ENCODE results near the gene ELOB. TPM values are rescaled to one million over a fixed set of nuclear protein-coding genes. Genes with fewer than 3 reads are reported as not detected.

Gene ELOB
- total and polyA plus RNA-seq, 2 donors (not counting 1 experiment from before 2014, with no cell fraction given) = 124 to 436 TPM

DNA sequence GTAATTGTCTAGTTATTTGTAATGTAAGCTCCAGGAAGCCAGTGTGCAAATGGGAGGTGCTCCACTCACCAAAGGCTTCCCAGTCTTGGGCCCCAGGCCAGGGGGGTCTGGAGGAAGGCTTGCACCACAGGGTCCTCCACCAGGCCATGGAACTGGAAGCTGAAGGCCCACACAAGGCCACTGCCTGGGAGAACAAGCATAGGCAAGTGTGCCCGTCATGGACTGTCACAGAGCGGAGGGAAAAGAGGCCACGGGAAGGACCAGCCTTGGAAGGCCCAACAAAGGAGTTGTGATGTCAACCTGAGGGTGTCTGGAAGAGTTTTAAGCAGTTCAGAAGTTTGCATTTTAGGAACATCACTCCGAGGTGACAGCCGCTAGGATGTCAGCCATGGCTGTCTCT is 27.6 kb downstream of the ELOB start:
- no peaks in the 10 kb centered on the region for H3K4me1 ChIP-seq (ENCODE audit: control insufficient read depth, extremely low read depth, insufficient read depth, low read length)
- TF ChIP-seq EZH2 (IDR thresholded peaks at IDR 0.05; ENCODE audit: low read length, missing control alignments) = no peak
- TF ChIP-seq, protein P1, sequence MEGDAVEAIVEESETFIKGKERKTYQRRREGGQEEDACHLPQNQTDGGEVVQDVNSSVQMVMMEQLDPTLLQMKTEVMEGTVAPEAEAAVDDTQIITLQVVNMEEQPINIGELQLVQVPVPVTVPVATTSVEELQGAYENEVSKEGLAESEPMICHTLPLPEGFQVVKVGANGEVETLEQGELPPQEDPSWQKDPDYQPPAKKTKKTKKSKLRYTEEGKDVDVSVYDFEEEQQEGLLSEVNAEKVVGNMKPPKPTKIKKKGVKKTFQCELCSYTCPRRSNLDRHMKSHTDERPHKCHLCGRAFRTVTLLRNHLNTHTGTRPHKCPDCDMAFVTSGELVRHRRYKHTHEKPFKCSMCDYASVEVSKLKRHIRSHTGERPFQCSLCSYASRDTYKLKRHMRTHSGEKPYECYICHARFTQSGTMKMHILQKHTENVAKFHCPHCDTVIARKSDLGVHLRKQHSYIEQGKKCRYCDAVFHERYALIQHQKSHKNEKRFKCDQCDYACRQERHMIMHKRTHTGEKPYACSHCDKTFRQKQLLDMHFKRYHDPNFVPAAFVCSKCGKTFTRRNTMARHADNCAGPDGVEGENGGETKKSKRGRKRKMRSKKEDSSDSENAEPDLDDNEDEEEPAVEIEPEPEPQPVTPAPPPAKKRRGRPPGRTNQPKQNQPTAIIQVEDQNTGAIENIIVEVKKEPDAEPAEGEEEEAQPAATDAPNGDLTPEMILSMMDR (conservative IDR thresholded peaks at IDR 0.05 in 1 of 2, IDR thresholded peaks at IDR 0.05 in 1 of 2; ENCODE audit: low read depth in 1 of 2, low read length in 2 of 2) = no peak
- H3K9me3 ChIP-seq (ENCODE audit: control insufficient read depth, insufficient read depth, low read depth, low read length) = no peaks in the 10 kb centered on the region
- no peak overlapping the region for H2AFZ ChIP-seq (ENCODE audit: low read length)
- no peaks in the 10 kb centered on the region for H3K36me3 ChIP-seq (ENCODE audit: control insufficient read depth, insufficient read depth, low read length)
- H3K79me2 ChIP-seq (ENCODE audit: control insufficient read depth, insufficient read depth, low read length) = peaks cover 16% of the 10 kb centered on the region
- H3K4me2 ChIP-seq (ENCODE audit: extremely low read depth, insufficient read depth, low read length) = no peak overlapping the region
- no peak overlapping the region for H3K9ac ChIP-seq (ENCODE audit: insufficient read depth, low read length)
- H3K4me3 ChIP-seq (replicated peaks in 1 of 4; ENCODE audit: control extremely low read depth in 1 of 4, insufficient read depth in 1 of 4, low read depth in 3 of 4, low read length in 4 of 4) = no peak overlapping the region
- H3K27me3 ChIP-seq (ENCODE audit: control insufficient read depth, insufficient read depth, low read length) = no peaks in the 10 kb centered on the region
- peaks cover 2% of the 10 kb centered on the region for H4K20me1 ChIP-seq (ENCODE audit: control insufficient read depth, extremely low read depth, insufficient read depth, low read length)
- H3K27ac ChIP-seq (ENCODE audit: insufficient read depth, low read length) = no peak overlapping the region
- DNase-seq (ENCODE audit: low read depth in 2 of 2) = no peak

DNA sequence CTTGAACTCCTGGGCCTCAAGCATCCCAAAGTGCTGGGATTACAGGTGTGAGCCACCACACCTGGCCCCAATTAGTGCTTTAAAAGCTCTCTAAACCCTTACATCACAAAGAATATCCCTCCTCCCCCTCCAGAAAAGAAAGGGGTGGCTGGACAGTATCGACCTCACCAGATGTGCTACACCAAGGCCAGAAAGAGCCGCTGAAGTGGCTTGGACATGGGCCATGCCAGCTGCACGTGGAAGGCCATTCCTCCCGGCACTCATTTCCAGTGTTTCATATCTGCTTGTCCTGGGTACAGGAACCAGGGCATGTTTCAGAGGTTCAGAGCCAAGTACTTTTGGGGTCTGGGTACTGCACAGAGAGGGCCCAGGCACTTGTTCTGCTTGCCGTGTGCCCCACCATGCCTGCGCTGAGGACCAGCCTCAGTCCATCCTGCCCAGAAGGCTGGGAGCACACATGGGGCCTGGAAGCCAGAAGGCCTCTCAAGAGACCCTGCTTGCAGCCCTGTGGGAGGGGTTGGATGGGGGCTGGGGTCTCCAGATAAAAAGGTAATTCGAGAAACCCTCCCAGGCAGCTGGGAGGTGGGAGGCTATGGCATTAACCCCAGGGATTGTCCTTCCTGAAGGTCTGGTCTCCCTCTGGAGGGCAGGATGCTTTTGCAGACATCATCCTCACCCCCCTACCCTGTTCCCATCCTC is 28.2 kb downstream of the ELOB start:
- no peak overlapping the region for H3K4me2 ChIP-seq (ENCODE audit: extremely low read depth, insufficient read depth, low read length)
- H3K4me3 ChIP-seq (replicated peaks in 1 of 4; ENCODE audit: control extremely low read depth in 1 of 4, insufficient read depth in 1 of 4, low read depth in 3 of 4, low read length in 4 of 4) = no peak overlapping the region
- H3K79me2 ChIP-seq (ENCODE audit: control insufficient read depth, insufficient read depth, low read length) = peaks cover 10% of the 10 kb centered on the region
- TF ChIP-seq, protein P1 (conservative IDR thresholded peaks at IDR 0.05 in 1 of 2, IDR thresholded peaks at IDR 0.05 in 1 of 2; ENCODE audit: low read depth in 1 of 2, low read length in 2 of 2) = no peak
- TF ChIP-seq EZH2 (IDR thresholded peaks at IDR 0.05; ENCODE audit: low read length, missing control alignments) = no peak
- H3K27me3 ChIP-seq (ENCODE audit: control insufficient read depth, insufficient read depth, low read length) = no peaks in the 10 kb centered on the region
- H4K20me1 ChIP-seq (ENCODE audit: control insufficient read depth, extremely low read depth, insufficient read depth, low read length) = no peaks in the 10 kb centered on the region
- H3K4me1 ChIP-seq (ENCODE audit: control insufficient read depth, extremely low read depth, insufficient read depth, low read length) = no peaks in the 10 kb centered on the region
- H2AFZ ChIP-seq (ENCODE audit: low read length) = no peak overlapping the region
- H3K36me3 ChIP-seq (ENCODE audit: control insufficient read depth, insufficient read depth, low read length) = no peaks in the 10 kb centered on the region
- H3K27ac ChIP-seq (ENCODE audit: insufficient read depth, low read length) = no peak overlapping the region
- H3K9ac ChIP-seq (ENCODE audit: insufficient read depth, low read length) = no peak overlapping the region
- DNase-seq (ENCODE audit: low read depth in 2 of 2) = no peak
- no peaks in the 10 kb centered on the region for H3K9me3 ChIP-seq (ENCODE audit: control insufficient read depth, insufficient read depth, low read depth, low read length)

DNA sequence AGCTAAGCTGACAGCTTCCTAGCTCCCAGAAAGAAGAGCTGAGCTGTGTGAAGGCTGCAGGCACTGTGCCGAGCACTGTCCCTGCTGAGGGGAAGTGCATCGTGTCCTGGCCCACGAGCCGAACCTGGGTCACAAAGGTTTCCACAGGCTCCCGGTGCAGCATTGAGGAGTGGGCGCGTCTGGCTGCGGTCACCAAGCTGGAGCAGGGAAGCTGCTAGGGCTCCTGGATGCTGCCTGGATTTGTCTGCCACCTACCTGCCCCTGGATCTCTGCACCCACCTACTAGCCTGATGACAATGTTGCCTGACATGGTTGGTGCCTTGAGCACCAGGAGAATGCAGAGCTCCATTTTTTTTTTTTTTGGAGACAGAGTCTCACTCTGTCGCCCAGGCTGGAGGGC is 31.1 kb downstream of the ELOB start:
- no peaks in the 10 kb centered on the region for H3K27me3 ChIP-seq (ENCODE audit: control insufficient read depth, insufficient read depth, low read length)
- H3K4me2 ChIP-seq (ENCODE audit: extremely low read depth, insufficient read depth, low read length) = no peak overlapping the region
- H3K36me3 ChIP-seq (ENCODE audit: control insufficient read depth, insufficient read depth, low read length) = no peaks in the 10 kb centered on the region
- H3K27ac ChIP-seq (ENCODE audit: insufficient read depth, low read length) = no peak overlapping the region
- DNase-seq (ENCODE audit: low read depth in 2 of 2) = no peak
- no peak overlapping the region for H3K9ac ChIP-seq (ENCODE audit: insufficient read depth, low read length)
- TF ChIP-seq, protein P1 (conservative IDR thresholded peaks at IDR 0.05 in 1 of 2, IDR thresholded peaks at IDR 0.05 in 1 of 2; ENCODE audit: low read depth in 1 of 2, low read length in 2 of 2) = no peak
- TF ChIP-seq EZH2 (IDR thresholded peaks at IDR 0.05; ENCODE audit: low read length, missing control alignments) = no peak
- H3K9me3 ChIP-seq (ENCODE audit: control insufficient read depth, insufficient read depth, low read depth, low read length) = no peaks in the 10 kb centered on the region
- H3K4me1 ChIP-seq (ENCODE audit: control insufficient read depth, extremely low read depth, insufficient read depth, low read length) = no peaks in the 10 kb centered on the region
- H3K4me3 ChIP-seq (replicated peaks in 1 of 4; ENCODE audit: control extremely low read depth in 1 of 4, insufficient read depth in 1 of 4, low read depth in 3 of 4, low read length in 4 of 4) = no peak overlapping the region
- no peaks in the 10 kb centered on the region for H4K20me1 ChIP-seq (ENCODE audit: control insufficient read depth, extremely low read depth, insufficient read depth, low read length)
- H3K79me2 ChIP-seq (ENCODE audit: control insufficient read depth, insufficient read depth, low read length) = no peaks in the 10 kb centered on the region
- no peak overlapping the region for H2AFZ ChIP-seq (ENCODE audit: low read length)

Measured in fibroblast of lung (primary cell).